ENCODE results near the gene RHOC. TPM values are rescaled to one million over a fixed set of nuclear protein-coding genes. Genes with fewer than 3 reads are reported as not detected.

RHOC gene
- polyA plus RNA-seq, 10 donors: 256 to 336 (median 299) TPM

- DNase-seq: no peak
Measured at GRCh38 chr1:112720800-112721199, 13.9 kb upstream of the RHOC start.

GRCh38 chr1:112719706-112720105 is 12.8 kb upstream of the RHOC start:
- DNase-seq: no peak

DNA sequence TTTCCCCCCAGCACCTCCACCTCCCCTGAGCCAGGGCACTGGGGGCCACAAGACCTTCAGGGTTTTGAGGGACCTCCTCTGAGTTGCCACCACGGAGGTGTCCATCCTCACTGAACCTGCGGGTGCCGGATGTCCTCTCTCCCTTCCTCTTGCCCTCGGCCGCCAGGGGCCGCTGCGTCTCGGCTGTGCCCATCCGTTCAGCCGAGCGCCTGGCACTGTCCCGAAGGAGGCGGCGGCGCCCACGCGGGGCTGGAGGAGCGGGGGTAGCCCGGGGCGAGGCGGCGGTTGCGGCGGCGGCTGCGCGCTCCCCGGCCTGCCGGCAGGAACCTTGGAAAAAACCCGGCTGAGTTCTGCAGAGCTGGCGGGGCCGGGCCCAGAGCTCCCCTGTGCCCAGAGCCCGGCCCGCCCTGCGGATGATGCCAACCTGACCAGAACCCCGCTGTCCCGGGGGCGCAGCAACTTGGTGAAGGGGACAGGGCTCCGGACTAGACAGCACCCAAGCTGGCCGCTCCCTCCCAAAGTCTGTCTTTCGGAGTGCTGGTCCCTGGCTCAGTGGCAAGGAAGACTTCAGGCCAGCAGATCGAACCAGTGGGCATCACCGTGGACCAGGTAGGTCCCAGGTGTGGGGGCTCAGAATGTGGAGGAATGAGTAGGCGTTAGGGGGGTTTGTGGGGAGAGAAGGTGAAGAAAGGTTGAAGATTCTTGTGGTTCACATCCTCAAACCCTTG is 11.9 kb upstream of the RHOC start:
- DNase-seq: peak in 2 of 3 donors; percentile 61 to 74

GRCh38 chr1:112717263-112717873 is 10.4 kb upstream of the RHOC start:
- no peak for DNase-seq

DNA sequence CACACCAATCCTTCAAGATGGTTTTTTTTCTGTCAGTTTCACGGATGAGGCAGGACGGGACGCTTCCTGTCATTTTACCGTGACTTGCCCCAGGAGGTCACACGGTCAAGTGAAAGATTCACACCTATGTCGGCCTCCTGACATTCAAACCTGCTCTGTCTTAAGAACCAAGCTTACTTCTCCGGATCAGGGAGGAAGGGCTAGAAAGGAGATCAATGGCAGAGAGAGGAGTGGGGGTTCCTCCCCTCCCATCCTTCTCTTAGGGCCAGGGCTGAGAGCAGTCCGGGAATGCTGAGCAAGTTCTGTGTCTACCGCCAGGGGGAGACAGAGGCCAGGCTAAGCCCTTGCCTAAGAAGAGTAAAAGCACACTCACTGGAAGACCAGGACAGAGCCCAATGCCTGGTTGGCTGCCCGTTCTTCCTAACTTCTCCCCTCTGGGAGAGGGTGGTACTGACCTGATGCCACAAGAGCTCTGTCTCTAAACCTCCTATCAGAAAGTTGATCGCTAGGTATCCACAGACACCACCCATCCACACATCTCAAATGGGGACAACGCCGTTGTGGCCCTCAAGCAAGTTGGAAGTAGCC is 9.3 kb upstream of the RHOC start:
- DNase-seq: peak; percentile 90 to 96 (median 94)

- peak; percentile 87 to 93 (median 88) for DNase-seq
Measured at GRCh38 chr1:112715264-112716053, 8.5 kb upstream of the RHOC start, which contains the start of gene PPM1J. TSS of gene PPM1J (minus strand) at chr1:112715332. CDS start at chr1:112715301, 31 bp downstream.

DNA sequence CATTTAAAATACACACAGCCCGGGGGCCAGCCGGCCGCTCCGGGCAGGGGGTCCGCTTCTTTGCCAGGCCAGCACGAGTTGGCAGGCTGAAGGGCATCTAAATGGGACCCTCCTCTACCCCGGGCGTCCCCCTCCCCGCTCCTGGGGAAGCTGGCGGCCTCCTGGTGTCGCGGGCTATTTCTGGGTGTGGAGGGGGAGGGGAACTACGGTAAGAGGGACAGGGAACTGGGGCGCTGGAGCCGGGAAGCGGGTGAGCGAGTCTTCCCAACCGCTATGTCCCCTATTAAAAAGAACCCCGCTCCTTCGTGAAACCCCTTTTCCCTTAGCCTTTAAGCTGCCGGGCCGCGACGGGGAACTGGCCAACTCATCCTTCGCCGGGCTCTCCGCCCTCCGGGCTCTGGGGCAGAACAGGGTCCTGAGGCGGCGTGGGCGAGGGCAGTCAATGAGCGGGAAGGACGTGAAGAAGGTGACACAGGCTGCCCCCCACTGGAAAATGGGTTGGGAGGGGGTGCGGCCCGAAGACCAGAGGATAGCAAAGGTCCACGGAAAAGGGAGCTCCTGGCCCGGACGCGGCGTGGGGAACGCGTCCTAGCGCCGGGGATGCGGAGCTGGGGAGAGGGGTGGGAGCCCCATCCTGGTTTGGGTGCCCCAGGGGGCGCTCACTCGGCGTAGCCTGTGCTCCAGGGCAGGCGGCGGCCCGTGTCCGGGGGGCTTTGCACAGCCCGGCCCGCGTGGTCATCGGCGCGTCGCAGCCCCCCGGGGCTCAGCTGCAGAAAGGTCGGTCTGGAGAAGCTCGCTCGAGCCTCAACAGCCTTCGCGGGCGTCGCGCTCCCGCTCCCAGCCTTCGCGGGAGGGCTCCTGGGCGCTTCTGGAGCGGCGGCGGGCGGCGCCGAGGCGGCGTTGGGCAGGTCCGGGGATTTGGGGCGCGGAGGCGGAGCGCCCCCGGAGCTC is 7.7 kb upstream of the RHOC start:
- peak in 1 of 3 donors; percentile 83 for DNase-seq

- peak in 1 of 3 donors; percentile 55 for DNase-seq
Measured at GRCh38 chr1:112713466-112714312, 6.8 kb upstream of the RHOC start.

- DNase-seq: no peak
Measured at GRCh38 chr1:112712701-112713128, 5.8 kb upstream of the RHOC start.

GRCh38 chr1:112712191-112712590 is 5.3 kb upstream of the RHOC start:
- DNase-seq: no peak

GRCh38 chr1:112711670-112712069 is 4.7 kb upstream of the RHOC start:
- DNase-seq: no peak

DNA sequence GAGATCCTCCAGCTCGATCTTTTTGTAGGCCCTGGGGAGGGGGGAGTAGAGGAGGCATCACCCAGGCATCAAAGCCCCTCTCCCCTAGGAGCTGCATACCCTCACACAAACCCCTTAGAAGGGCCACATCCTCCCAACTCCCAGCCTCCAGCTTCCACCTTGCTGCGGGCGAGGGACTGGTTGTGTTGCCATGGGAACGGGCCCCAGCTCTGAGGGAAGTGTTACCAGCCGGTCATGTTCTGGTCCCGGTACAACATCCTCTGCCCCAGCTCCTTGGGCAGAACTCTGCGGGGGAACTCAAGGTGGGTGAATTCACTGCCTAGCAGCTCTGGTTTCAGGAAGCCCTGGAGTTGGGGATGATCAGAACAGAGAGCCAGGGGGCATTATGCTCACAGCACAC is 4.1 kb upstream of the RHOC start:
- DNase-seq: no peak

GRCh38 chr1:112710586-112710985 is 3.7 kb upstream of the RHOC start:
- no peak for DNase-seq

DNA sequence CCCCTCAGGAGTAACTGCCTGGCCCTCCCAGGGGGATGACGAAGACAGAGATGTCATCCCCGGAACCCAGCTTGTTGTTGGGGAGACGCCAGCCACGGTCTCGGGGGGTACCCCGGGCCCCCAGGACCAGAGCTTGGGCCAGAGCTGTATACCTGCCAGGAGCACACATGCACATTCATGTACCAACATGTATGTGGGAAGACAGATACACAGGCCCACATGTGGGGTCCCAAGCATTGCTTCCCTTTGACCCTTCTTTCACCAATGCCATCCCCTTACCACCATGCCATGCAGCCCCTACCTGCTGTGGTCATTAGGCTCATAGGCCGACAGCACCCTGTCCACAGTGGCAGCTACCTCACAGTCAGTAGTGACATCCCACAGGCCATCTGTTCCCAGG is 3.2 kb upstream of the RHOC start:
- DNase-seq: no peak

DNA sequence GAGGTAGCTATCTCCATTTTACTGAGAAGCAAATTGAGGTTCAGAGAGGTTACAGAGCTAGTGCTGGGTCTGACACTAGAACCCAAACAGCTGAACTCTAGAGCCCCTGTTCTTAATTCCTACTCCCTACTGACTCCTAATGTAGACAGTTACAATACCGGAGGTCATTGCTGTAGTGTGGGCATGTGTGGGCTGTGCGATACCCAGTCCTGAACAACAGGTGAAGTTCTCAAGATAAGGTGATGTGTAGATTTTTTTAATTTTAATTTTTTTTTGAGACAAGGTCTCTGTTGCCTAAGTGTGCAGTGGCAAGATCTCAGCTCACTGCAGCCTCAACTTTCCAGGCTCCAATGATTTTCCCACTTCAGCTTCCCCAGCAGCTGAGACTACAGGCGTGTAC is 1.6 kb upstream of the RHOC start:
- DNase-seq: no peak

GRCh38 chr1:112708002-112708448 is 1.1 kb upstream of the RHOC start:
- DNase-seq: no peak

DNA sequence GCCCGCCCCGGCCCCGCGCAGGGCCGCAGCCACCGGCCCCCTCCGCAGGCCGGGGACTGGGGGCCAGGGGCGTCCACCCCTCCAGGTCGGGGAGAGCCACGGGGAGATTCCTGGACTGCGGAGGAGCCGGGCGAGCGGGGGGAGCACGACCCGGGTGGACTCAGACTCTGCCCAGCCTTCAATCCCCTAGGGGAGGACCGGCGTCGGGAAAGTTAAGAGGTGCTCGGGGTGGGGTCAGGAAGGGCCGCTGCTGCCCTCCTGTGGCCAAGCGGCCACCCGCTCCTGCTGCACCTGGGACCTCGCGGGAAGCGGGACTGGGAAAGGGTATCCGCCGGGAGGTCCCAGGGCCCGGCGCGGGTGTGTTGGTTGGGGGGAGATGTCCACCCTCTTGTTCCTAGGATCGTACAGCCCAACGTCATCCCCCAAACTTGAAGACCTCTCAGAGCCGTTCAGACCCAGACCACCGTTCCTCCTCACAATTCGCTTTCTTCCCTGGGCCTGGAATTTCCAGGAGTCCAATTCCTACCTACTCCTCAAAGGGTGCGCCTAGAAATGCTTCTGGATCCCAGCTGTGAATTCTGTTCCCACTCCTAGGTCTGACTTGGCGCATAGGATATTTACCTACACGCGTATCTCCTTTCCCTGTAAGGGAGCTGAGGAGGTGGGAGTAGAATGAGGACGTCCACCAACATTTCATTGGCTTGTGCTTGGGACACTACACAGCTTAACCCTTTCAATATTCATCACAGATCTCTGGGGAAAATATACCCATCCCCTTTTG is 484 bp upstream of the RHOC start:
- peak; percentile 84 to 96 (median 90) for DNase-seq

- peak; percentile 94 to 97 (median 97) for DNase-seq
Measured at GRCh38 chr1:112704934-112705627, 1.8 kb downstream of the RHOC start.
